ENCODE data around the gene MYD88.

DNA sequence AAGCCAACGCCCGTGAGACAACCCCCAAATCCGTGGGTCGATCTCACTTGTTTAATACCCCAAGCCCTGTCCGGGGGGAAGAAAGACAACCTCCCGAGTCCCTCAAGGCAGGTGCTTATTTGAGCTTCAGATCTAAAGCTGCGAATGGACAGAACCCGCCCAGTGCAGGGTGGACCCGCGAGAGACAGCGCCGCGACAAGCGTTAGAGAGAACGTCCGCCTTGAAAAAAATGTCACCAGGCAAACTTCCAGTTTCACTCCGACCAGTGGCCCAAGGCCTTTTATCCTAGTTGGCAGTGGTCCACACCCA is 26.1 kb downstream of the MYD88 start:
- TF ChIP-seq, protein P1, sequence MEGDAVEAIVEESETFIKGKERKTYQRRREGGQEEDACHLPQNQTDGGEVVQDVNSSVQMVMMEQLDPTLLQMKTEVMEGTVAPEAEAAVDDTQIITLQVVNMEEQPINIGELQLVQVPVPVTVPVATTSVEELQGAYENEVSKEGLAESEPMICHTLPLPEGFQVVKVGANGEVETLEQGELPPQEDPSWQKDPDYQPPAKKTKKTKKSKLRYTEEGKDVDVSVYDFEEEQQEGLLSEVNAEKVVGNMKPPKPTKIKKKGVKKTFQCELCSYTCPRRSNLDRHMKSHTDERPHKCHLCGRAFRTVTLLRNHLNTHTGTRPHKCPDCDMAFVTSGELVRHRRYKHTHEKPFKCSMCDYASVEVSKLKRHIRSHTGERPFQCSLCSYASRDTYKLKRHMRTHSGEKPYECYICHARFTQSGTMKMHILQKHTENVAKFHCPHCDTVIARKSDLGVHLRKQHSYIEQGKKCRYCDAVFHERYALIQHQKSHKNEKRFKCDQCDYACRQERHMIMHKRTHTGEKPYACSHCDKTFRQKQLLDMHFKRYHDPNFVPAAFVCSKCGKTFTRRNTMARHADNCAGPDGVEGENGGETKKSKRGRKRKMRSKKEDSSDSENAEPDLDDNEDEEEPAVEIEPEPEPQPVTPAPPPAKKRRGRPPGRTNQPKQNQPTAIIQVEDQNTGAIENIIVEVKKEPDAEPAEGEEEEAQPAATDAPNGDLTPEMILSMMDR (conservative IDR thresholded peaks at IDR 0.05; ENCODE audit: low read length) = no peak
- TF ChIP-seq EZH2phosphoT487 (IDR thresholded peaks at IDR 0.05; ENCODE audit: borderline replicate concordance, low read depth, low read length) = no peak
